Amygdala (tissue), 56 donors: Measurements from ENCODE around the gene CHTF18.
"Not testable (repeated sequence)": the region's sequence is repeated elsewhere in the genome, so short reads cannot be mapped to it uniquely, and the experiment has no call there.

ENCODE experiments used
- DNase-seq, 56 donors: peaks; one replicate each; lab custom pipeline; 2025; lab: John Stamatoyannopoulos, UW

Gene CHTF18

GRCh38 chr16:788399-789126 lies at the start of gene CHTF18:
CHTF18 (plus strand) TSS chr16:788620; CDS start chr16:788685, 65 bp downstream.
- peak in 55 of 56 donors; percentile 33 to 93 (median 82) for DNase-seq

- no peak for DNase-seq
Measured at GRCh38 chr16:739560-740458, 48.6 kb upstream of the CHTF18 start.

- DNase-seq = no peak
Measured at GRCh38 chr16:740459-740763, 48.0 kb upstream of the CHTF18 start.

GRCh38 chr16:740764-741505 lies 47.5 kb upstream of the CHTF18 start, which contains the start of gene CIAO3:
CIAO3 (minus strand) TSS chr16:740997; CDS start chr16:740985, 12 bp downstream.
- peak in 55 of 56 donors; percentile 15 to 92 (median 74) for DNase-seq

- no peak for DNase-seq
Measured at GRCh38 chr16:741986-742629, 46.3 kb upstream of the CHTF18 start.

- DNase-seq = not testable (repeated sequence)
Measured at GRCh38 chr16:742894-743293, 45.5 kb upstream of the CHTF18 start.

GRCh38 chr16:743794-744500 lies 44.5 kb upstream of the CHTF18 start:
- DNase-seq = no peak

GRCh38 chr16:745739-746138 lies 42.7 kb upstream of the CHTF18 start:
- DNase-seq = no peak

GRCh38 chr16:746637-747036 lies 41.8 kb upstream of the CHTF18 start:
- no peak for DNase-seq

- no peak for DNase-seq
Measured at GRCh38 chr16:747978-748746, 40.3 kb upstream of the CHTF18 start.

GRCh38 chr16:749010-749409 lies 39.4 kb upstream of the CHTF18 start:
- DNase-seq = no peak

- DNase-seq = no peak
Measured at GRCh38 chr16:750485-750884, 37.9 kb upstream of the CHTF18 start.

- DNase-seq = peak in 14 of 56 donors; percentile 2 to 42 (median 26)
Measured at GRCh38 chr16:751152-752006, 37.0 kb upstream of the CHTF18 start.

- no peak for DNase-seq
Measured at GRCh38 chr16:752007-752312, 36.5 kb upstream of the CHTF18 start.

- not testable (repeated sequence) for DNase-seq
Measured at GRCh38 chr16:754121-754607, 34.3 kb upstream of the CHTF18 start.

- peak in 1 of 56 donors; percentile 4 for DNase-seq
Measured at GRCh38 chr16:754656-755055, 33.8 kb upstream of the CHTF18 start.

- no peak for DNase-seq
Measured at GRCh38 chr16:756428-756827, 32.0 kb upstream of the CHTF18 start.
